Testis (tissue), 3 donors: ENCODE results near the gene PTHLH. TPM values are rescaled to one million over a fixed set of nuclear protein-coding genes. Genes with fewer than 3 reads are reported as not detected.

Source experiments
- DNase-seq: peaks from one replicate; pipeline ENCODE4 v3.0.0-alpha.2; 2019
- H3K27ac ChIP-seq, 2 donors: fragments of 200-600 bp; sonication (generic); one replicate each; pipeline ENCODE4 v1.5.1; 2019
- H3K27me3 ChIP-seq: fragments of 200-600 bp; sonication (generic); one replicate; pipeline ENCODE4 v1.5.1; 2019
- H3K36me3 ChIP-seq: fragments of 200-600 bp; sonication (generic); one replicate; pipeline ENCODE4 v1.5.1; 2017; ENCODE audit warnings: low read depth; ENCODE audit errors: missing control alignments
- H3K4me1 ChIP-seq: fragments of 200-600 bp; sonication (generic); one replicate; pipeline ENCODE4 v1.5.1; 2019
- H3K4me3 ChIP-seq, 2 donors: fragments of 200-600 bp; sonication (generic); one replicate each; pipeline ENCODE4 v1.5.1; 2017 to 2019
- H3K9me3 ChIP-seq: fragments of 200-600 bp; sonication (generic); one replicate; pipeline ENCODE4 v1.5.1; 2017
- CTCF ChIP-seq, 3 experiments: fragments of 450-650 bp in 2 of 3; fragments of 200-600 bp in 1 of 3; sonication (generic) in 1 of 3; IDR thresholded peaks; one replicate each; pipeline ENCODE4 v1.5.1; 2016 to 2019; ENCODE audit warnings: antibody characterized with exemption in 3 of 3, mild to moderate bottlenecking in 2 of 3, moderate library complexity in 1 of 3
- POLR2A ChIP-seq: fragments of 450-650 bp; IDR thresholded peaks from one replicate; pipeline ENCODE4 v1.6.1; 2017; ENCODE audit warnings: antibody characterized with exemption, mild to moderate bottlenecking, moderate library complexity
- WGBS, 2 donors: methylation state at CpG; one replicate each; pipeline ENCODE4 v1.1.5; 2018; 5-methylcytosine and 5-hydroxymethylcytosine counted together
- intact Hi-C: fragments of 100-400 bp; cut with DNase I; formaldehyde crosslinking; loops from one replicate; pipeline ENCODE4 v1.15.1; 2023; ENCODE audit warnings: low total_unique reads
- polyA plus RNA-seq: library from polyadenylated mRNA; stranded (reverse); fragments of 350-450 nt; fragmentation: Illumina TruSeq; extraction: RNeasy Lipid Tissue Mini Kit (QIAGEN cat#74804); gene quantifications from one replicate; pipeline ENCODE4 v1.2.3, GENCODE V29; 2014; ENCODE audit warnings: low read depth, low replicate concordance; ENCODE audit not compliant: insufficient read depth
- total RNA-seq, 2 donors: library from RNA; depleted of rRNA; stranded (reverse); fragments of >200 nt; gene quantifications; one replicate each; pipeline ENCODE4 v1.2.3, GENCODE V29; 2016

The PTHLH gene
- total and polyA plus RNA-seq, 3 donors from 2014 or later, result 0.47 to 2.5 (median 0.50) TPM

- intact Hi-C loops, result no loop called here
- TF ChIP-seq CTCF (IDR thresholded peaks at IDR 0.05), result no peak
- no peak for TF ChIP-seq POLR2A
- Histone ChIP-seq H3K4me3 (no peak overlapping the region), H3K4me1 (no peaks in the 10 kb centered on the region), H3K36me3 (no peaks in the 10 kb centered on the region), H3K9me3 (no peaks in the 10 kb centered on the region), H3K27ac (no peak overlapping the region), H3K27me3 (no peaks in the 10 kb centered on the region)
- no peak for DNase-seq
- 85 to 90% methylated on average over 4 of the region's 4 CpGs for WGBS, 2 donors
Measured at GRCh38 chr12:27940245-27940644, 32.3 kb downstream of the PTHLH start.

- TF ChIP-seq CTCF (IDR thresholded peaks at IDR 0.05) (no peak), POLR2A (no peak)
- intact Hi-C loops, result no loop called here
- H3K9me3 ChIP-seq, result no peaks in the 10 kb centered on the region
Measured at GRCh38 chr12:27937768-27938167, 34.8 kb downstream of the PTHLH start.

GRCh38 chr12:27936196-27936595, 36.3 kb downstream of the PTHLH start:
- no peaks in the 10 kb centered on the region for H3K27me3 ChIP-seq
- no peaks in the 10 kb centered on the region for H3K9me3 ChIP-seq
- H3K27ac ChIP-seq, result no peak overlapping the region
- H3K36me3 ChIP-seq, result no peaks in the 10 kb centered on the region
- intact Hi-C loops, result no loop called here
- no peak for DNase-seq
- no peak overlapping the region for H3K4me3 ChIP-seq
- 82 to 95% methylated on average over 3 of the region's 3 CpGs for WGBS, 2 donors
- no peaks in the 10 kb centered on the region for H3K4me1 ChIP-seq
- no peak for TF ChIP-seq CTCF (IDR thresholded peaks at IDR 0.05)
- no peak for TF ChIP-seq POLR2A

More at GRCh38 chr12:27937768-27938167, 34.8 kb downstream of the PTHLH start:
- Histone ChIP-seq H3K4me3 (no peak overlapping the region), H3K36me3 (no peaks in the 10 kb centered on the region), H3K27me3 (no peaks in the 10 kb centered on the region), H3K27ac (no peak overlapping the region), H3K4me1 (no peaks in the 10 kb centered on the region)
- no peak for DNase-seq
- 79% methylated on average over 2 of the region's 2 CpGs for WGBS, 2 donors

GRCh38 chr12:27934276-27934675, 38.3 kb downstream of the PTHLH start:
- no peaks in the 10 kb centered on the region for H3K27me3 ChIP-seq
- no peak overlapping the region for H3K27ac ChIP-seq
- no peaks in the 10 kb centered on the region for H3K36me3 ChIP-seq
- intact Hi-C loops, result no loop called here
- H3K9me3 ChIP-seq, result no peaks in the 10 kb centered on the region
- no peak for TF ChIP-seq CTCF (IDR thresholded peaks at IDR 0.05)
- TF ChIP-seq POLR2A, result no peak
- no peak overlapping the region for H3K4me3 ChIP-seq
- 94 to 97% methylated on average over 1 of the region's 1 CpG for WGBS, 2 donors
- no peaks in the 10 kb centered on the region for H3K4me1 ChIP-seq
- DNase-seq, result no peak

- no peak overlapping the region for H3K27ac ChIP-seq
- H3K27me3 ChIP-seq, result no peaks in the 10 kb centered on the region
- 81 to 93% methylated on average over 1 of the region's 1 CpG for WGBS, 2 donors
- no peaks in the 10 kb centered on the region for H3K4me1 ChIP-seq
- TF ChIP-seq CTCF (IDR thresholded peaks at IDR 0.05) (no peak), POLR2A (no peak)
- DNase-seq, result no peak
- H3K9me3 ChIP-seq, result no peaks in the 10 kb centered on the region
- no peaks in the 10 kb centered on the region for H3K36me3 ChIP-seq
- no peak overlapping the region for H3K4me3 ChIP-seq
- intact Hi-C loops, result no loop called here
Measured at GRCh38 chr12:27931390-27931789, 41.1 kb downstream of the PTHLH start.
